GM18519 (cell line): ENCODE results near the gene GALNT17.

Source experiments
- ATAC-seq: cut with Tn5 transposase; IDR thresholded peaks from one replicate; pipeline ENCODE4 v1.9.1; 2021; ENCODE audit warnings: mild to moderate bottlenecking, moderate library complexity; ENCODE audit not compliant: unreplicated experiment, low FRiP score

GALNT17 gene

GRCh38 chr7:71132127-71132376 is at the start of gene GALNT17:
GALNT17 (plus strand) TSS chr7:71132144.
- no peak for ATAC-seq

- no peak for ATAC-seq
Observed at GRCh38 chr7:71095266-71095860, 36.6 kb upstream of the GALNT17 start.

- no peak for ATAC-seq
Observed at GRCh38 chr7:71096351-71096750, 35.6 kb upstream of the GALNT17 start.

GRCh38 chr7:71106226-71106625 is 25.7 kb upstream of the GALNT17 start:
- no peak for ATAC-seq

GRCh38 chr7:71112436-71112835 is 19.5 kb upstream of the GALNT17 start:
- ATAC-seq = no peak

- ATAC-seq = no peak
Observed at GRCh38 chr7:71120096-71120495, 11.8 kb upstream of the GALNT17 start.

- no peak for ATAC-seq
Observed at GRCh38 chr7:71129126-71129525, 2.8 kb upstream of the GALNT17 start.

- ATAC-seq = no peak
Observed at GRCh38 chr7:71130031-71130679, 1.8 kb upstream of the GALNT17 start.

- ATAC-seq = no peak
Observed at GRCh38 chr7:71131256-71132126, 453 bp upstream of the GALNT17 start.

- no peak for ATAC-seq
Observed at GRCh38 chr7:71132377-71133231, 660 bp downstream of the GALNT17 start.

- no peak for ATAC-seq
Observed at GRCh38 chr7:71133232-71133622, 1.3 kb downstream of the GALNT17 start.

GRCh38 chr7:71133856-71134255 is 1.9 kb downstream of the GALNT17 start:
- no peak for ATAC-seq

- ATAC-seq = no peak
Observed at GRCh38 chr7:71135116-71135515, 3.2 kb downstream of the GALNT17 start.

GRCh38 chr7:71135663-71136062 is 3.7 kb downstream of the GALNT17 start:
- ATAC-seq = no peak

GRCh38 chr7:71137479-71137878 is 5.5 kb downstream of the GALNT17 start:
- ATAC-seq = no peak

- ATAC-seq = no peak
Observed at GRCh38 chr7:71140264-71140663, 8.3 kb downstream of the GALNT17 start.

- no peak for ATAC-seq
Observed at GRCh38 chr7:71144963-71145362, 13.0 kb downstream of the GALNT17 start.

GRCh38 chr7:71145906-71146901 is 14.3 kb downstream of the GALNT17 start:
- ATAC-seq = no peak

- ATAC-seq = no peak
Observed at GRCh38 chr7:71148098-71148497, 16.2 kb downstream of the GALNT17 start.

- ATAC-seq = no peak
Observed at GRCh38 chr7:71155236-71155635, 23.3 kb downstream of the GALNT17 start.
